Measurements from ENCODE around the gene RAB43. TPM values are rescaled to one million over a fixed set of nuclear protein-coding genes. Genes with fewer than 3 reads are reported as not detected.

The RAB43 gene
- total RNA-seq, 1 donor from 2014 or later, result 28.1 TPM

- H3K9me3 Mint-ChIP-seq, result no peaks in the 10 kb centered on the region
- no peak for TF ChIP-seq CTCF (IDR thresholded peaks at IDR 0.05; ENCODE audit: unreplicated experiment)
- H3K27ac Mint-ChIP-seq, result no peak overlapping the region
- H3K4me3 Mint-ChIP-seq, result no peak overlapping the region
- no peaks in the 10 kb centered on the region for H3K36me3 Mint-ChIP-seq
- no peak for DNase-seq (ENCODE audit: low spot score in 2 of 2, unreplicated experiment in 2 of 2)
- H3K4me1 Mint-ChIP-seq, result no peaks in the 10 kb centered on the region
- H3K27me3 Mint-ChIP-seq (ENCODE audit: low read depth), result peaks cover 9% of the 10 kb centered on the region
Observed at GRCh38 chr3:129065720-129066073, 55.9 kb downstream of the RAB43 start.

DNA sequence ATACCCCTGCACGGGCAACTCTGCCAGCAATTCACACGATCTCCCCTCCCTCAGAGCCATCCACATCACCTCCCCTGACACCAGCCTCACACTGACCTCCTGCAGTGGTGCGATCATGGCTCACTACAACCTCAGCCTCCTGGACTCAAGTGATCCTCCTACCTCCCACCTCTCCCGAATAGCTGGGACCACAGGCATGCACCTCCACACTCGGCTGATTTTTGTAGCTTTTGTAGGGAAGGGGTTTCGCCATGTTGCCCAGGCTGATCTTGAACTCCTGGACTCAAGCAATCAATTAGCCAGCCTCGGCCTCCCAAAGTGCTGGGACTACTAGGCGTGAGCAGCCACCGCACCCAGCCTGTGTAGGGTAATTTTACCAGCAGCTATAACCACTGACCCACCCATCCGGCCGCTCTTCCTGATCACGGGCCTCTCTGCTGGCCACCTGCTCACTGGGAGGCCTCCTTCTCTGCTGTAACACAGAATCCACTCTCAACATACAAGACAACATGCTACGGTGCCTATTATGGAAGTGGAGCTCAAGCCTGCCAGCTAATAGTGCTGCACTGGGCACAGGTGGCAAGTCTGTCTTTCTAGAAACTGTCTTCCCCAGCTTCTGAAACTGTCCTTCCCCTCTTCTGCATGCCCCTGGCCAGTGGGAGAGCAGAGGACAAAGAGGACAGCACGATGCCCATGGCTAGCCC is 56.4 kb downstream of the RAB43 start:
- Mint-ChIP-seq H3K27me3 (ENCODE audit: low read depth) (peaks cover 4% of the 10 kb centered on the region), H3K4me3 (no peak overlapping the region), H3K9me3 (no peaks in the 10 kb centered on the region), H3K4me1 (no peaks in the 10 kb centered on the region), H3K27ac (no peak overlapping the region), H3K36me3 (no peaks in the 10 kb centered on the region)
- no peak for TF ChIP-seq CTCF (IDR thresholded peaks at IDR 0.05; ENCODE audit: unreplicated experiment)
- DNase-seq (ENCODE audit: low spot score in 2 of 2, unreplicated experiment in 2 of 2), result no peak

- H3K27me3 Mint-ChIP-seq (ENCODE audit: low read depth), result no peaks in the 10 kb centered on the region
- H3K9me3 Mint-ChIP-seq, result no peaks in the 10 kb centered on the region
- no peaks in the 10 kb centered on the region for H3K4me1 Mint-ChIP-seq
- H3K27ac Mint-ChIP-seq, result no peak overlapping the region
- no peak for DNase-seq (ENCODE audit: low spot score in 2 of 2, unreplicated experiment in 2 of 2)
- H3K4me3 Mint-ChIP-seq, result no peak overlapping the region
- no peaks in the 10 kb centered on the region for H3K36me3 Mint-ChIP-seq
- TF ChIP-seq CTCF (IDR thresholded peaks at IDR 0.05; ENCODE audit: unreplicated experiment), result no peak
Observed at GRCh38 chr3:129063841-129064482, 57.6 kb downstream of the RAB43 start.

GRCh38 chr3:129063091-129063640 is 58.4 kb downstream of the RAB43 start:
- TF ChIP-seq CTCF (IDR thresholded peaks at IDR 0.05; ENCODE audit: unreplicated experiment), result no peak
- no peak overlapping the region for H3K4me3 Mint-ChIP-seq
- no peaks in the 10 kb centered on the region for H3K9me3 Mint-ChIP-seq
- DNase-seq (ENCODE audit: low spot score in 2 of 2, unreplicated experiment in 2 of 2), result no peak
- no peaks in the 10 kb centered on the region for H3K4me1 Mint-ChIP-seq
- H3K36me3 Mint-ChIP-seq, result no peaks in the 10 kb centered on the region
- no peaks in the 10 kb centered on the region for H3K27me3 Mint-ChIP-seq (ENCODE audit: low read depth)
- H3K27ac Mint-ChIP-seq, result no peak overlapping the region

DNA sequence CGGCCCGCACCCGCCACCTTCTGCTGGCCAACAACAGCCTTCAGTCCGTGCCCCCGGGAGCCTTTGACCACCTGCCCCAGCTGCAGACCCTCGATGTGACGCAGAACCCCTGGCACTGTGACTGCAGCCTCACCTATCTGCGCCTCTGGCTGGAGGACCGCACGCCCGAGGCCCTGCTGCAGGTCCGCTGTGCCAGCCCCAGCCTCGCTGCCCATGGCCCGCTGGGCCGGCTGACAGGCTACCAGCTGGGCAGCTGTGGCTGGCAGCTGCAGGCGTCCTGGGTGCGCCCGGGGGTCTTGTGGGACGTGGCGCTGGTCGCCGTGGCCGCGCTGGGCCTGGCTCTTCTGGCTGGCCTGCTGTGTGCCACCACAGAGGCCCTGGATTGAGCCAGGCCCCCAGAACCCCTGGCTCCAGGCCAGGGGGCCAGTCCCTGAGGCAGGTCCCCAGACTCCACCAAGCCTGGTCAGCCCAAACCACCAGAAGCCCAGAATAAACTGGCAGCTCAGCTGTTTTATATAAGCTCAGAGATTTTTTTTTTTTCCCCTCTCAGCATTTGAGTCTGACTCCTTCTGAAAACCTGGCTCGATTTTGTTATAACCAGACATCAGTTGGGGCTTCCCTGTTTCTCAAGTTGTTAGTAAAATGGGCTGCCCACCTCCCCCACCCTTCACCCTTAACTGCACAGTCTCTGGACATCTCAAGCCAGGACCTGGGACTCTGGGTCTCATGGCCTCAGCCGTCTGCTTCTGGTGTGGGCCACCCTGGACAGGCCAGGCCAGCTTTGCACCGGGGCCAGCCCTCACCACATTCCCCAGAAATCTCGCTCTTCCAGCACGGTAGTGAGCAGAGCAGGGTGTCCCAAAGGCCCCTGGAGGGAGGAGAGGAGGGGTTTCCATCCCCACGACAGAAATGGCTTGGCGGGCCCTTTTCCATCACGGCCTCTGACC is 59.4 kb downstream of the RAB43 start:
- Mint-ChIP-seq H3K27me3 (ENCODE audit: low read depth) (peaks cover under 1% of the 10 kb centered on the region), H3K4me3 (no peak overlapping the region), H3K4me1 (no peaks in the 10 kb centered on the region), H3K9me3 (no peaks in the 10 kb centered on the region), H3K27ac (no peak overlapping the region), H3K36me3 (no peaks in the 10 kb centered on the region)
- DNase-seq (ENCODE audit: low spot score in 2 of 2, unreplicated experiment in 2 of 2), result no peak
- TF ChIP-seq CTCF (IDR thresholded peaks at IDR 0.05; ENCODE audit: unreplicated experiment), result no peak
